SH-SY5Y (cell line): ENCODE results near the gene HDGF.

Experiments
- GATA2 ChIP-seq: IDR thresholded peaks from 2 replicates; pipeline ENCODE4 v1.6.1; 2011; ENCODE audit warnings: mild to moderate bottlenecking, low read depth, low read length
- GATA3 ChIP-seq: IDR thresholded peaks from 2 replicates; pipeline ENCODE4 v1.6.1; 2011; ENCODE audit warnings: low read depth, mild to moderate bottlenecking, low read length, moderate library complexity

DNA sequence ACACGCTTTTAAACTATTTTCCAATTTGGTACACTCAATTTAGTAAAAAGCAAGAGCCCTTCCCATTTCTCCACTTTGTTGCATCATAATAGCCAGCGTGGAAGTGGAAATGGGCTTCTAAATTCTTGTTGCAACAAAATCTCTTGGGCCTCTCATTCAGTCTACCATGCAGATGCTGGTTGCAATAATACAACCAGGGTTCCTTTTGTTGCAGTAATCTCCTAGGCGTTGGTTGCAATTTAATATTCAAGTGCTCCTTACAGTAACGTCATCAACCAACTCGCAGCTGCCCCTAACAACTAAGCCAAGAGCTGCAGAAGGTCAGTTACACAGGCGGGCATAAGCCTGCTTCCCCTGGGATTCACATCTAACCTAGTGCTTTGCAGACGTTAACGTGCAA is 2.7 kb upstream of the HDGF start:
- TF ChIP-seq GATA2 (no peak), GATA3 (no peak)
